ENCODE results near the gene FARSA. TPM values are rescaled to one million over a fixed set of nuclear protein-coding genes. Genes with fewer than 3 reads are reported as not detected.

FARSA gene
- total and polyA plus RNA-seq, 2 of the 13 experiments (the other 11 are each of a cell fraction or from before 2014, with no cell fraction given) = 25.9 to 72.0 TPM

GRCh38 chr19:12937927-12938778, 4.6 kb upstream of the FARSA start, which contains the start of gene CALR (continued):
- peak; percentile 85 for TF ChIP-seq MXD4 (CRISPR knock-in tag; IDR thresholded peaks at IDR 0.05)
- 0 out of 2 replicates have a peak, but pooled peaks have one; percentile 18 for TF ChIP-seq ESRRA (CRISPR knock-in tag; IDR thresholded peaks at IDR 0.05; ENCODE audit: low read depth)
- TF ChIP-seq ZNF543 (CRISPR knock-in tag; IDR thresholded peaks at IDR 0.05) = peak; percentile 84
- TF ChIP-seq SATB2 (CRISPR knock-in tag; IDR thresholded peaks at IDR 0.05) = no peak
- TF ChIP-seq MEF2D (CRISPR knock-in tag; IDR thresholded peaks at IDR 0.05) = 0 out of 2 replicates have a peak, but pooled peaks have one; percentile 60
- peak; percentile 75; the same call in 1 of the 2 replicates for TF ChIP-seq THAP9 (CRISPR knock-in tag; IDR thresholded peaks at IDR 0.05; ENCODE audit: borderline replicate concordance)
- TF ChIP-seq SIN3A (IDR thresholded peaks at IDR 0.05; ENCODE audit: borderline replicate concordance, low read depth, low read length) = peak; percentile 84; the same call in 1 of the 2 replicates
- TF ChIP-seq SOX13 (IDR thresholded peaks at IDR 0.05) = peak; percentile 95
- peak in 1 of 2 experiments; percentile 30; a peak in 2 of 4 replicates for TF ChIP-seq SOX13 (CRISPR knock-in tag; conservative IDR thresholded peaks at IDR 0.05 in 1 of 2, IDR thresholded peaks at IDR 0.05 in 1 of 2)
- no peak; the same call in 1 of the 2 replicates for TF ChIP-seq ZNF441 (CRISPR knock-in tag; IDR thresholded peaks at IDR 0.05; ENCODE audit: borderline replicate concordance)
- TF ChIP-seq SIN3B (IDR thresholded peaks at IDR 0.05; ENCODE audit: low read length) = peak; percentile 78
- peak; percentile 74; the same call in 1 of the 2 replicates for TF ChIP-seq ZNF83 (CRISPR knock-in tag; IDR thresholded peaks at IDR 0.05; ENCODE audit: borderline replicate concordance)
- TF ChIP-seq ZBTB37 (CRISPR knock-in tag; IDR thresholded peaks at IDR 0.05) = no peak
- peak; percentile 98 to 99 for TF ChIP-seq POLR2A (IDR thresholded peaks at IDR 0.05; ENCODE audit: insufficient read depth in 1 of 2, low read depth in 2 of 2, low read length in 2 of 2)
- TF ChIP-seq ZNF552 (CRISPR knock-in tag; IDR thresholded peaks at IDR 0.05; ENCODE audit: borderline replicate concordance) = 0 out of 2 replicates have a peak, but pooled peaks have one; percentile 69
- peak; percentile 70 for TF ChIP-seq ZNF747 (CRISPR knock-in tag; IDR thresholded peaks at IDR 0.05; ENCODE audit: borderline replicate concordance)
- peak; percentile 81 for TF ChIP-seq ZNF879 (CRISPR knock-in tag; IDR thresholded peaks at IDR 0.05)
- TF ChIP-seq FOXO4 (CRISPR knock-in tag; conservative IDR thresholded peaks at IDR 0.05) = no peak
- TF ChIP-seq GFI1 (CRISPR knock-in tag; IDR thresholded peaks at IDR 0.05; ENCODE audit: borderline replicate concordance) = no peak
- TF ChIP-seq SALL2 (CRISPR knock-in tag; IDR thresholded peaks at IDR 0.05) = peak; percentile 78
- TF ChIP-seq MYC (CRISPR knock-in tag; IDR thresholded peaks at IDR 0.05; ENCODE audit: borderline replicate concordance) = peak; percentile 72
- TF ChIP-seq PAX8 (CRISPR knock-in tag; IDR thresholded peaks at IDR 0.05; ENCODE audit: borderline replicate concordance) = 0 out of 2 replicates have a peak, but pooled peaks have one; percentile 66
- TF ChIP-seq YEATS4 (CRISPR knock-in tag; IDR thresholded peaks at IDR 0.05; ENCODE audit: borderline replicate concordance) = peak; percentile 79
- TF ChIP-seq PHF20 (CRISPR knock-in tag; IDR thresholded peaks at IDR 0.05) = peak; percentile 64; the same call in 1 of the 2 replicates
- TF ChIP-seq ETV6 (CRISPR knock-in tag; conservative IDR thresholded peaks at IDR 0.05) = peak; percentile 77

Data from HepG2 (cell line).